ENCODE measurements around the gene HSPA8.

DNA sequence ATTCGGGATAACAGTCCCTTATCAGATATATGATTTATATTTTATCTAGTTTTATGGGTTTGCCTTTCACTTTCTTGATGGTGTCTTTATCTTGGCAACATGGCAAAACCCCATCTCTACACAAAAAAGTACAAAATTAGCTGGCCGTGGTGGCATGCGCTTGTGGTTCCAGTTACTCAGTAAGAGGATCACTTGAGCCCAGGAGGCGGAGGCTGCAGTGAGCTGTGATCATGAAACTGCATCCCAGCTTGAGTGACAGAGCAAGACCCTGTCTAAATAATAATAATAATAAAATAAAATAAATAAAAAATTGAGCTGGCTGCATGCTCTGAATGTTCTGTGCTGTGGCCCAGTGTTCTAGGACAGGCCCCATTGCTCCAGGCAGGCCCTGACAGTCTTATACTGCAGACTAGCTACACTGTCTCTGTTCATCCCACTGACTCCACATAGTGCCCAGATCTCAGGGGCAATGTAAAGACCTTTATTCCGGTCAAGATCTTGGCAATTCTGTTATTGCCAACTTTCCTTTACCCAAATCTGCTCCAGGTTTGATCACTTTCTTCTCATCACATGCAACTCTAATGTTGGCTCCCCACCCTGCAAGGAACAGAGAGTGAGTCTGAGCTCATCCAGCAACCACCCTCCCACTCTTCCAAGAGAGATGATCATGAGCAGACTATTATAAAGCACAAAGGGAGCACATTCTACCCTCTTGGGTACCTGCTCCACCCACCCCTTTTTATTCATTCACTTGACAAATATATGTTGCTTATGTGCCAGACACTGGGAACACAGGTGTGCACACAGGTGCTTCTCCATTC is 8.8 kb downstream of the HSPA8 start:
- TF ChIP-seq, protein P1, sequence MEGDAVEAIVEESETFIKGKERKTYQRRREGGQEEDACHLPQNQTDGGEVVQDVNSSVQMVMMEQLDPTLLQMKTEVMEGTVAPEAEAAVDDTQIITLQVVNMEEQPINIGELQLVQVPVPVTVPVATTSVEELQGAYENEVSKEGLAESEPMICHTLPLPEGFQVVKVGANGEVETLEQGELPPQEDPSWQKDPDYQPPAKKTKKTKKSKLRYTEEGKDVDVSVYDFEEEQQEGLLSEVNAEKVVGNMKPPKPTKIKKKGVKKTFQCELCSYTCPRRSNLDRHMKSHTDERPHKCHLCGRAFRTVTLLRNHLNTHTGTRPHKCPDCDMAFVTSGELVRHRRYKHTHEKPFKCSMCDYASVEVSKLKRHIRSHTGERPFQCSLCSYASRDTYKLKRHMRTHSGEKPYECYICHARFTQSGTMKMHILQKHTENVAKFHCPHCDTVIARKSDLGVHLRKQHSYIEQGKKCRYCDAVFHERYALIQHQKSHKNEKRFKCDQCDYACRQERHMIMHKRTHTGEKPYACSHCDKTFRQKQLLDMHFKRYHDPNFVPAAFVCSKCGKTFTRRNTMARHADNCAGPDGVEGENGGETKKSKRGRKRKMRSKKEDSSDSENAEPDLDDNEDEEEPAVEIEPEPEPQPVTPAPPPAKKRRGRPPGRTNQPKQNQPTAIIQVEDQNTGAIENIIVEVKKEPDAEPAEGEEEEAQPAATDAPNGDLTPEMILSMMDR (conservative IDR thresholded peaks at IDR 0.05; ENCODE audit: low read depth in 2 of 2), result no peak
- TF ChIP-seq EZH2 (IDR thresholded peaks at IDR 0.05; ENCODE audit: low read depth, unreplicated experiment) (no peak), CREB1 (CRISPR knock-in tag; IDR thresholded peaks at IDR 0.05; ENCODE audit: low read depth) (no peak), EZH2phosphoT487 (IDR thresholded peaks at IDR 0.05; ENCODE audit: unreplicated experiment) (no peak), POLR2AphosphoS5 (IDR thresholded peaks at IDR 0.05; ENCODE audit: low read depth) (no peak; the same call in 1 of the 2 replicates)
- TF ChIP-seq, protein P2, sequence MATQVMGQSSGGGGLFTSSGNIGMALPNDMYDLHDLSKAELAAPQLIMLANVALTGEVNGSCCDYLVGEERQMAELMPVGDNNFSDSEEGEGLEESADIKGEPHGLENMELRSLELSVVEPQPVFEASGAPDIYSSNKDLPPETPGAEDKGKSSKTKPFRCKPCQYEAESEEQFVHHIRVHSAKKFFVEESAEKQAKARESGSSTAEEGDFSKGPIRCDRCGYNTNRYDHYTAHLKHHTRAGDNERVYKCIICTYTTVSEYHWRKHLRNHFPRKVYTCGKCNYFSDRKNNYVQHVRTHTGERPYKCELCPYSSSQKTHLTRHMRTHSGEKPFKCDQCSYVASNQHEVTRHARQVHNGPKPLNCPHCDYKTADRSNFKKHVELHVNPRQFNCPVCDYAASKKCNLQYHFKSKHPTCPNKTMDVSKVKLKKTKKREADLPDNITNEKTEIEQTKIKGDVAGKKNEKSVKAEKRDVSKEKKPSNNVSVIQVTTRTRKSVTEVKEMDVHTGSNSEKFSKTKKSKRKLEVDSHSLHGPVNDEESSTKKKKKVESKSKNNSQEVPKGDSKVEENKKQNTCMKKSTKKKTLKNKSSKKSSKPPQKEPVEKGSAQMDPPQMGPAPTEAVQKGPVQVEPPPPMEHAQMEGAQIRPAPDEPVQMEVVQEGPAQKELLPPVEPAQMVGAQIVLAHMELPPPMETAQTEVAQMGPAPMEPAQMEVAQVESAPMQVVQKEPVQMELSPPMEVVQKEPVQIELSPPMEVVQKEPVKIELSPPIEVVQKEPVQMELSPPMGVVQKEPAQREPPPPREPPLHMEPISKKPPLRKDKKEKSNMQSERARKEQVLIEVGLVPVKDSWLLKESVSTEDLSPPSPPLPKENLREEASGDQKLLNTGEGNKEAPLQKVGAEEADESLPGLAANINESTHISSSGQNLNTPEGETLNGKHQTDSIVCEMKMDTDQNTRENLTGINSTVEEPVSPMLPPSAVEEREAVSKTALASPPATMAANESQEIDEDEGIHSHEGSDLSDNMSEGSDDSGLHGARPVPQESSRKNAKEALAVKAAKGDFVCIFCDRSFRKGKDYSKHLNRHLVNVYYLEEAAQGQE (IDR thresholded peaks at IDR 0.05; ENCODE audit: unreplicated experiment), result no peak
